ENCODE measurements around the gene LRCH1.

- TF ChIP-seq TCF12 (IDR thresholded peaks at IDR 0.05) (peak; percentile 61), CTCF (IDR thresholded peaks at IDR 0.05) (no peak), CHD2 (IDR thresholded peaks at IDR 0.05; ENCODE audit: low read length, partially characterized antibody) (no peak), RAD21 (IDR thresholded peaks at IDR 0.05; ENCODE audit: low read length) (no peak), ELF1 (IDR thresholded peaks at IDR 0.05) (no peak), NRF1 (IDR thresholded peaks at IDR 0.05; ENCODE audit: low read depth, low read length) (no peak)
- TF ChIP-seq, protein P1, sequence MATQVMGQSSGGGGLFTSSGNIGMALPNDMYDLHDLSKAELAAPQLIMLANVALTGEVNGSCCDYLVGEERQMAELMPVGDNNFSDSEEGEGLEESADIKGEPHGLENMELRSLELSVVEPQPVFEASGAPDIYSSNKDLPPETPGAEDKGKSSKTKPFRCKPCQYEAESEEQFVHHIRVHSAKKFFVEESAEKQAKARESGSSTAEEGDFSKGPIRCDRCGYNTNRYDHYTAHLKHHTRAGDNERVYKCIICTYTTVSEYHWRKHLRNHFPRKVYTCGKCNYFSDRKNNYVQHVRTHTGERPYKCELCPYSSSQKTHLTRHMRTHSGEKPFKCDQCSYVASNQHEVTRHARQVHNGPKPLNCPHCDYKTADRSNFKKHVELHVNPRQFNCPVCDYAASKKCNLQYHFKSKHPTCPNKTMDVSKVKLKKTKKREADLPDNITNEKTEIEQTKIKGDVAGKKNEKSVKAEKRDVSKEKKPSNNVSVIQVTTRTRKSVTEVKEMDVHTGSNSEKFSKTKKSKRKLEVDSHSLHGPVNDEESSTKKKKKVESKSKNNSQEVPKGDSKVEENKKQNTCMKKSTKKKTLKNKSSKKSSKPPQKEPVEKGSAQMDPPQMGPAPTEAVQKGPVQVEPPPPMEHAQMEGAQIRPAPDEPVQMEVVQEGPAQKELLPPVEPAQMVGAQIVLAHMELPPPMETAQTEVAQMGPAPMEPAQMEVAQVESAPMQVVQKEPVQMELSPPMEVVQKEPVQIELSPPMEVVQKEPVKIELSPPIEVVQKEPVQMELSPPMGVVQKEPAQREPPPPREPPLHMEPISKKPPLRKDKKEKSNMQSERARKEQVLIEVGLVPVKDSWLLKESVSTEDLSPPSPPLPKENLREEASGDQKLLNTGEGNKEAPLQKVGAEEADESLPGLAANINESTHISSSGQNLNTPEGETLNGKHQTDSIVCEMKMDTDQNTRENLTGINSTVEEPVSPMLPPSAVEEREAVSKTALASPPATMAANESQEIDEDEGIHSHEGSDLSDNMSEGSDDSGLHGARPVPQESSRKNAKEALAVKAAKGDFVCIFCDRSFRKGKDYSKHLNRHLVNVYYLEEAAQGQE (IDR thresholded peaks at IDR 0.05; ENCODE audit: low read depth, low read length), result no peak
- TF ChIP-seq, protein P2, sequence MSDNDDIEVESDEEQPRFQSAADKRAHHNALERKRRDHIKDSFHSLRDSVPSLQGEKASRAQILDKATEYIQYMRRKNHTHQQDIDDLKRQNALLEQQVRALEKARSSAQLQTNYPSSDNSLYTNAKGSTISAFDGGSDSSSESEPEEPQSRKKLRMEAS (IDR thresholded peaks at IDR 0.05; ENCODE audit: low read depth), result no peak
These were observed 42.3 kb downstream of the LRCH1 start for GRCh38 chr13:46595136-46595884.

Data from SK-N-SH (cell line).